Omental fat pad (tissue), 4 donors: ENCODE data around the gene SLC44A2. TPM values are rescaled to one million over a fixed set of nuclear protein-coding genes. Genes with fewer than 3 reads are reported as not detected.

ENCODE experiments used
- ATAC-seq: fragments of 150-250 bp; one replicate; pipeline ENCODE4 v1.9.1; 2016; ENCODE audit warnings: mild to moderate bottlenecking, moderate library complexity; ENCODE audit not compliant: low FRiP score
- DNase-seq: peaks from one replicate; pipeline ENCODE4 v3.0.0-alpha.2; 2019; ENCODE audit warnings: low spot score
- CTCF ChIP-seq, 3 donors: fragments of 450-650 bp; IDR thresholded peaks; one replicate each; pipeline ENCODE4 v1.5.1; 2016 to 2017; ENCODE audit warnings: antibody characterized with exemption in 3 of 3, mild to moderate bottlenecking in 3 of 3, moderate library complexity in 2 of 3
- total RNA-seq, 4 donors: library from RNA; depleted of rRNA; stranded (reverse); fragments of >200 nt; gene quantifications; one replicate each; pipeline ENCODE4 v1.1.0, GENCODE V29; 2016

Gene SLC44A2
- total RNA-seq, 4 donors from 2014 or later = 49.3 to 114 (median 85.0) TPM

DNA sequence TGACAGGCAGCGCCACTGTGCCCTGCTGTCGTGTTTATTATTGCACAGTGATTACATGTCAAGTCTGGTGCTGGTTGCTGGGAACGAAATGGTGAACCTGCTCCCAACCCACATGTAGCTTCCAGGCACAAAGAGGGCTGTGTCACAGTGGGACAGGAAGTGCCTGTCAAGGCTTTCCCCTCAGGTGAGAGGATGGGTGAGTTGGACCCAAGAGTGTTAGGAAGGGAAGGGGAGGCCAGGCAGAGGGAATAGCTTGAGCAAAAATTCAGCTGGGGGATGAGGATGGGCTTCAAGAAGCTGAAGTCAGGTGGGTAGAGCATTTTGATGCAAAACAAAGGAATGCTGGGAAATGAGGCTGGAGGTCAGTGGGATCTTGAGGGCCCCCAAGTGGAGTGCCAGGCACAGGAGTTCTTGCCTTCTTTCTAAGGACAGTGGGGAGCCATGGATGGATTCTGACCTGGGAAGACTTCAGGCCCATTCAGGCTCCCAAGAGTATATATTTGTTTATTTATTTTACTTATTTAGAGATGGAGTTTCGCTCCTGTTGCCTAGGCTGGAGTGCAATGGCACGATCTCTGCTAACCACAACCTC, 67.4 kb downstream of the SLC44A2 start:
- no peak for TF ChIP-seq CTCF (IDR thresholded peaks at IDR 0.05)

More for the DNA sequence above, 67.4 kb downstream of the SLC44A2 start:
- ATAC-seq (no peak), DNase-seq (no peak)

Other genes with a start within 250 kb of the SLC44A2 start
- gene TYK2, start 245.0 kb upstream of the SLC44A2 start, total RNA-seq = 100 to 1,000 TPM in 1 of 4 donors, 10 to 100 TPM in 3; 60.2 to 137 (median 76.9) TPM
- 100 to 1,000 TPM; 146 to 308 (median 195) TPM for gene CDC37, start 222.0 kb upstream of the SLC44A2 start, total RNA-seq
- 10 to 100 TPM in 3 of 4 donors, 1 to 10 TPM in 1; 9.8 to 30.3 (median 16.2) TPM for gene PDE4A, start 205.0 kb upstream of the SLC44A2 start, total RNA-seq
- 10 to 100 TPM; 53.2 to 65.6 (median 59.3) TPM for gene KEAP1, start 122.2 kb upstream of the SLC44A2 start, total RNA-seq
- gene S1PR5, start 108.1 kb upstream of the SLC44A2 start, total RNA-seq = under 1 TPM; 0.47 to 0.72 (median 0.56) TPM
- gene ATG4D, start 81.6 kb upstream of the SLC44A2 start, total RNA-seq = 10 to 100 TPM; 12.9 to 16.6 (median 15.4) TPM
- gene KRI1, start 59.5 kb upstream of the SLC44A2 start, total RNA-seq = 10 to 100 TPM in 3 of 4 donors, 1 to 10 TPM in 1; 9.1 to 36.3 (median 16.3) TPM
- 10 to 100 TPM in 1 of 4 donors, 1 to 10 TPM in 3; 2.9 to 21.4 (median 7.5) TPM for gene CDKN2D, start 56.6 kb upstream of the SLC44A2 start, total RNA-seq
- 1 to 10 TPM in 3 of 4 donors, not detected in 1; 1.8 to 8.2 (median 2.4) TPM for gene AP1M2, start 38.2 kb upstream of the SLC44A2 start, total RNA-seq
- gene ILF3, start 28.8 kb downstream of the SLC44A2 start, total RNA-seq = 100 to 1,000 TPM; 101 to 237 (median 120) TPM
- 10 to 100 TPM; 25.0 to 40.2 (median 28.9) TPM for gene QTRT1, start 75.9 kb downstream of the SLC44A2 start, total RNA-seq
- 100 to 1,000 TPM in 2 of 4 donors, 10 to 100 TPM in 2; 76.5 to 135 (median 99.9) TPM for gene DNM2, start 92.5 kb downstream of the SLC44A2 start, total RNA-seq
- 10 to 100 TPM; 30.1 to 35.7 (median 32.4) TPM for gene TMED1, start 210.7 kb downstream of the SLC44A2 start, total RNA-seq
- 1 to 10 TPM; 1.0 to 7.9 (median 4.9) TPM for gene C19orf38, start 222.9 kb downstream of the SLC44A2 start, total RNA-seq
- gene CARM1, start 246.0 kb downstream of the SLC44A2 start, total RNA-seq = 10 to 100 TPM; 11.8 to 20.5 (median 16.5) TPM